PFSK-1 (cell line): Measurements from ENCODE around the gene CD320.

Experiments used
- SIN3A ChIP-seq: IDR thresholded peaks from 2 replicates; pipeline ENCODE4 v1.6.1; 2012; ENCODE audit warnings: mild to moderate bottlenecking, low read length, moderate library complexity, borderline replicate concordance; ENCODE audit not compliant: insufficient read depth
- TAF1 ChIP-seq: IDR thresholded peaks from 2 replicates; pipeline ENCODE4 v1.6.1; 2012; ENCODE audit warnings: low read length, control low read depth, borderline replicate concordance; ENCODE audit not compliant: insufficient read depth

DNA sequence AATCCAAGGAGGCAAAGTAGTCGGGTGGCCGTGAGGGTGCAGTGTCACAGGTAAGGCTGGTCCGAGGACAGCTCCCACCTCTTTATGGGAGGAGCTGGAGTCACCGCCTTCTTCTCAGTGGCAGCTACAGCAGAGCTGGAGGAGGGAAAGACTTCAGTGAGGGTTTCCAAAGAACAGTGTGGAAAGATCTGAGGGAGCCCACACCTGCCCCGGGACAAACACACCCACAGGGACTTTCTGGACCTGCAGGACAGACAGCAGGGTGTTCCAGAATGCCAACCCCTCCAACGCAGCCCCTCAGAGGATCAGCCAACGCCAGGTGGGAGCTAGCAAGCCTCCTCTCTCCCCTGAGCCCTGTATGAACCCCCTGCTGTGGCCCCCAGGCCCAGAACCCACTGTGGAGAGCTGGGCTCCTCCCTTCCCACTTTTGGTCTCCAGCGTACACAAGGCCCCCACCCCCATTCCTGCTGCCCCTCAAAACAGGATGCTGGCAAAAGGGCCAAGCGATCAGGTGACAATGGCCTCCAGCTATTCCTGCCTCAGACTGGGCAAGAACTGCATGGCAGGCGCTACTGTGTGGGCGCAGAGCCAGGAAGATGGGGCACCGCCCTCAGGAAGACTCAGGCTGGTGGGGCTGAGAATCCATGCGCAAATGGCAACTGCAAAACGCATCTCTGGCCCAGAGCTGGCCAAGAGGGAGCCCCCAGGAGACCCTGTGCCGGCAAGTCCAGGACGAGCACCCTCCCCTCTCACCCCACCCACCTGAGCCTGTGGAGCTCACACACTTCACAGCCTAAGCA, 3.5 kb upstream of the CD320 start:
- TF ChIP-seq TAF1 (no peak), SIN3A (no peak)
